Suprapubic skin (tissue), 4 donors: ENCODE data around the gene MBP. TPM values are rescaled to one million over a fixed set of nuclear protein-coding genes. Genes with fewer than 3 reads are reported as not detected.

ENCODE experiments used
- DNase-seq, 2 donors: peaks; one replicate each; pipeline ENCODE4 v3.0.0-alpha.2; 2019; ENCODE audit warnings: low spot score in 2 of 2
- H3K27ac ChIP-seq: fragments of 200-600 bp; sonication (generic); one replicate; pipeline ENCODE4 v1.5.1; 2019
- H3K27me3 ChIP-seq: fragments of 200-600 bp; sonication (generic); one replicate; pipeline ENCODE4 v1.5.1; 2019
- H3K36me3 ChIP-seq: fragments of 200-600 bp; sonication (generic); one replicate; pipeline ENCODE4 v1.5.1; 2019
- H3K4me1 ChIP-seq: fragments of 200-600 bp; sonication (generic); one replicate; pipeline ENCODE4 v1.5.1; 2019
- H3K4me3 ChIP-seq: fragments of 200-600 bp; sonication (generic); one replicate; pipeline ENCODE4 v1.5.1; 2019; ENCODE audit warnings: mild to moderate bottlenecking
- H3K9me3 ChIP-seq: fragments of 200-600 bp; sonication (generic); one replicate; pipeline ENCODE4 v1.5.1; 2019
- EP300 ChIP-seq: sonication (generic); formaldehyde crosslinking; IDR thresholded peaks from one replicate; pipeline ENCODE4 v1.6.1; 2017; ENCODE audit warnings: antibody characterized with exemption
- POLR2A ChIP-seq, 2 donors: fragments of 450-650 bp; IDR thresholded peaks; one replicate each; pipeline ENCODE4 v1.6.1; 2017; ENCODE audit warnings: antibody characterized with exemption in 2 of 2, mild to moderate bottlenecking in 2 of 2, moderate library complexity in 2 of 2
- POLR2AphosphoS5 ChIP-seq, 3 donors: sonication (generic); formaldehyde crosslinking; IDR thresholded peaks; one replicate each; pipeline ENCODE4 v1.6.1; 2017; ENCODE audit warnings: antibody characterized with exemption in 3 of 3
- WGBS: methylation state at CpG from one replicate; pipeline ENCODE4 v1.1.5; 2018; 5-methylcytosine and 5-hydroxymethylcytosine counted together
- total RNA-seq, 4 donors: library from RNA; depleted of rRNA; stranded (reverse); fragments of >200 nt; gene quantifications; one replicate each; pipeline ENCODE4 v1.1.0, GENCODE V29; 2016
- TF ChIP-seq, protein P1 (sequence below), 2 donors: fragments of 200-600 bp in 1 of 2; fragments of 450-650 bp in 1 of 2; sonication (generic) in 1 of 2; IDR thresholded peaks; one replicate each; pipeline ENCODE4 v1.5.1; 2016 to 2019; ENCODE audit warnings: antibody characterized with exemption in 2 of 2, mild to moderate bottlenecking in 1 of 2, moderate library complexity in 1 of 2

Gene MBP
- total RNA-seq, 4 donors from 2014 or later = 37.0 to 100 (median 69.3) TPM

DNA sequence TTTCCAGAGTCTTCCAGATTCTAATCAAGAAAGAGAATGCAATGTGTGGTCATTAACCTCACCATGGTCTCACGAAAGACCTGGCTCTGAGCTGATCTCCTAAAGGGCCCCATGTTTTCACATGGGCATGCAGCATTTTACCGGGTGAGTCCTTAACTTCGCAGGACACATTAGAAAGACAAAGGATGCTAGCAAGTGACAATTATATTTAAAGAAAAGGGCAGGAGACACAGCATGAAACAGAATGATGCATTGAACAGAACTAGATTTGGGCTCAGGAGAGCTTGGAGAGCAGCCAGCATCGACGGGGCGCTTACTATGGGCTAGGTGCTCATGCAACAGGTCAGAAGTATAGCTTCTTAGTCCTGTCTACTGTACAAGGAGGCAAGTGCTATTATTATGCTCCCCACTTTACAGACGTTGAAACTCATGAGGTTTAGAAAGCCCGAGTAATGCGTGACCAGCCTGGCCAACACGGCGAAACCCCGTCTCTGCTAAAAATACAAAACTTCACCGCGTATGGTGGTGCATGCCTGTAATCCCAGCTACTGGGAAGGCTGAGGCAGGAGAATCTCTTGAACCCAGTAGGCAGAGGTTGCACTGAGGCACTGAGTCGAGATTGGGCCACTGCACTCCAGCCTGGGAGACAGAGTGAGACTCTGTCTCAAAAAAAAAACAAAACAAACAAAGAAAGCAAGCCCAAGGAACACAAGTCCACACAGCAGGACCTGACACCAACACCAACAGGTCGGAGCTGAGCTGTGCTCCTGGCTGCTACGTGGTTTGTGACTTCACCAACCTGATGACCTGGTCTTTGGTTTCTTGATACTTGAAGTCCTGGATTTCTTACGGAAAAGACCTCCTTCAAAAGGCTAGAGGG is 16.1 kb downstream of the MBP start:
- H3K36me3 ChIP-seq = no peaks in the 10 kb centered on the region
- DNase-seq = peak in 1 of 2 donors; percentile 53
- 92% methylated on average over 18 of the region's 18 CpGs for WGBS
- H3K9me3 ChIP-seq = no peaks in the 10 kb centered on the region
- no peaks in the 10 kb centered on the region for H3K27me3 ChIP-seq
- H3K4me1 ChIP-seq = peaks cover 53% of the 10 kb centered on the region
- no peak overlapping the region for H3K4me3 ChIP-seq
- H3K27ac ChIP-seq = no peak overlapping the region
- TF ChIP-seq POLR2AphosphoS5 (IDR thresholded peaks at IDR 0.05) (no peak), POLR2A (IDR thresholded peaks at IDR 0.05) (no peak), EP300 (no peak)
- TF ChIP-seq, protein P1, sequence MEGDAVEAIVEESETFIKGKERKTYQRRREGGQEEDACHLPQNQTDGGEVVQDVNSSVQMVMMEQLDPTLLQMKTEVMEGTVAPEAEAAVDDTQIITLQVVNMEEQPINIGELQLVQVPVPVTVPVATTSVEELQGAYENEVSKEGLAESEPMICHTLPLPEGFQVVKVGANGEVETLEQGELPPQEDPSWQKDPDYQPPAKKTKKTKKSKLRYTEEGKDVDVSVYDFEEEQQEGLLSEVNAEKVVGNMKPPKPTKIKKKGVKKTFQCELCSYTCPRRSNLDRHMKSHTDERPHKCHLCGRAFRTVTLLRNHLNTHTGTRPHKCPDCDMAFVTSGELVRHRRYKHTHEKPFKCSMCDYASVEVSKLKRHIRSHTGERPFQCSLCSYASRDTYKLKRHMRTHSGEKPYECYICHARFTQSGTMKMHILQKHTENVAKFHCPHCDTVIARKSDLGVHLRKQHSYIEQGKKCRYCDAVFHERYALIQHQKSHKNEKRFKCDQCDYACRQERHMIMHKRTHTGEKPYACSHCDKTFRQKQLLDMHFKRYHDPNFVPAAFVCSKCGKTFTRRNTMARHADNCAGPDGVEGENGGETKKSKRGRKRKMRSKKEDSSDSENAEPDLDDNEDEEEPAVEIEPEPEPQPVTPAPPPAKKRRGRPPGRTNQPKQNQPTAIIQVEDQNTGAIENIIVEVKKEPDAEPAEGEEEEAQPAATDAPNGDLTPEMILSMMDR (IDR thresholded peaks at IDR 0.05) = no peak

DNA sequence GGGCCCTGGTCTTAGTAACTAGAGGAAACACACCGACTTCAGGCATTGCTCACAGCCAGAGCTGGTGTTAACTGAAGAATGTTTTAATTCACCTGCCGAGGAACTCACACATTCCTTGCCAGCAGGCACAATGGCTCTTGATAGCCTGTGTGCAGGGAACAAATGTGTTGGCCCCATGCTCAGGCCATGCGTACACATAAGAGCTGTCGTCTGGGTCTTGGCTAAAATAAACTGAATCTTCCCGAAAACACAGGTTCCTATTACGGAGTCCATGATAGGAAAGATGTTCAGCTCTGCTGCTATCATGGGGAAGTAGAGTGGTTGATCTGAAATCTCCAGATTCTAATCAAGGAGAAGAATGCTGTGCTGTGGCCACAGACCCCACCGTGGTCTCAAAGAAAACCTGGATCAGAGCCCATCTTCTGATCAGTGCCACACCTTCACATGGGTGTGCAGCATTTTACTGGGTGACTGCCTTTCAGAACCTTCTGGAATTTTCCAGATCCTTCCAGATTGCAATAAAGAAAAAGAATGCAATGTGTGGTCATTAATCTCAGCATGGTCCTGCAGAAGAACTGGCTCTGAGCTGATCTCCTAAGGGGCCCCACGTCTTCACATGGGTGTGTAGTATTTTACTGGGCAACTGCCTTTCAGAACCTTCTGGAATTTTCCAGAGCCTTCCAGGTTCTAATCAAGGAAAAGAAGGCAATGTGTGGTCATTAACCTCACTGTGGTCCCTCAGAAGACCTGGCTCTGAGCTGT is 17.2 kb downstream of the MBP start:
- WGBS = 41% methylated on average over 8 of the region's 8 CpGs

DNA sequence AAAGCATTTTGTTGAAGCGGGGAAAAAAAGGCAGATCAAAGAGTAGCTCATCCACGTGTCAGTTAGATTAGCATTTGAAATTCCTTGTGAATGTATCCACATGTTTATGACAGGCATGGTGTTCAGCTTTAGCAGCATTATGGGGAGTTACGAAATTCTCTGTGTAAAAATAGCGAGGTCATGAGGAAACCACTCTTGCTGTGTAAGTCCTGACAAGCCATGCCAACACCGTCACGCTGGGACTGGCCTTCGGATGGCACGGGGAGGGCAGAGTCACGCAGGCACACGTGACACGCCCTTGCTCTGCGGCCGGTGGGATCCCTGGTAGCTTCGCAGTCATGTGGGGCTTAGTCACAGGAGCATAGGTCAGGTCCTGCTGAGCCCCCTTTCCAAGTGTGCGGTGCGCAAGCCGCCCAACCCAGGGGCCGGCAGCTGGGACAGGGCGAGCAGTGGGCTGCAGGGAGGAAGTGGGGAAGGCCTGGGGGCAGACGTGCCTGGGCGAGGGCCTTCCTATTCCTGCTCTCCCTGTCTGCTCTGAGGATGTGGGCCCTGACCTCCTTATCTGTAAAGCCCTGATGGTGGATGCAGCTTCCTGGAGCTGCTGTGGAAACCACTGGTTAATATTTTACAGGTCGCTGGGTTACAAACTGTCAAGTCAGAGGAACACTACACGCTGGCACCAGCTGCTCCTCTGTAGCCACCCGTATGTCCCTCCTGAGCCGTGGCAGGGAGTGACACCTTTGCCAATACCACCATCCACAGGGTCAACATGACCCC is 18.0 kb downstream of the MBP start:
- Histone ChIP-seq H3K4me1 (peaks cover 70% of the 10 kb centered on the region), H3K4me3 (peak overlapping the region; percentile 14)
- 28% methylated on average over 17 of the region's 25 CpGs for WGBS

More for the DNA sequence above, 17.2 kb downstream of the MBP start:
- H3K4me3 ChIP-seq = no peak overlapping the region
- H3K27me3 ChIP-seq = no peaks in the 10 kb centered on the region
- no peak for DNase-seq
- H3K36me3 ChIP-seq = no peaks in the 10 kb centered on the region
- H3K9me3 ChIP-seq = no peaks in the 10 kb centered on the region
- peaks cover 64% of the 10 kb centered on the region for H3K4me1 ChIP-seq
- TF ChIP-seq POLR2AphosphoS5 (IDR thresholded peaks at IDR 0.05) (no peak), EP300 (no peak), POLR2A (IDR thresholded peaks at IDR 0.05) (no peak)
- TF ChIP-seq, protein P1 (IDR thresholded peaks at IDR 0.05) = no peak
- H3K27ac ChIP-seq = peak overlapping the region; percentile 90

DNA sequence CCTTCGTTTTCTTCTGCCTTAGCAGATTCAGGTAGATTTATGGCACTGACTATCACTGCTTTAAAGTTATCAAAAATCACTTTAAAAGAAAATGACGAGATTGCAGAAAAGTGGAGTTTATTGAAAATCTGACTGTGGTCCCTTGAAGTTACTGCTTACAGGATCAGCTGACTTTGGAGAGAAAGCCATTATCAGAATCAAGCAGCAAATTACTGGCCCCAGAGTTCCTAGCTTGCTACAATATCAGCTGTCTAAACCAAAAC is 18.5 kb downstream of the MBP start:
- DNase-seq = no peak
- WGBS = 34% methylated on average over 2 of the region's 2 CpGs
- no peaks in the 10 kb centered on the region for H3K36me3 ChIP-seq
- H3K27me3 ChIP-seq = no peaks in the 10 kb centered on the region
- H3K4me1 ChIP-seq = peaks cover 72% of the 10 kb centered on the region
- no peak overlapping the region for H3K4me3 ChIP-seq
- TF ChIP-seq POLR2A (IDR thresholded peaks at IDR 0.05) = no peak
- no peak for TF ChIP-seq EP300
- TF ChIP-seq POLR2AphosphoS5 (IDR thresholded peaks at IDR 0.05) = no peak
- TF ChIP-seq, protein P1 (IDR thresholded peaks at IDR 0.05) = no peak
- peak overlapping the region; percentile 90 for H3K27ac ChIP-seq
- no peaks in the 10 kb centered on the region for H3K9me3 ChIP-seq

More for the DNA sequence above, 18.0 kb downstream of the MBP start:
- Histone ChIP-seq H3K27me3 (no peaks in the 10 kb centered on the region), H3K9me3 (no peaks in the 10 kb centered on the region), H3K36me3 (no peaks in the 10 kb centered on the region), H3K27ac (peak overlapping the region; percentile 90)
- TF ChIP-seq POLR2AphosphoS5 (IDR thresholded peaks at IDR 0.05) = peak; percentile 84 to 99 (median 93)
- no peak for TF ChIP-seq POLR2A (IDR thresholded peaks at IDR 0.05)
- peak; percentile 96 to 98 for DNase-seq

DNA sequence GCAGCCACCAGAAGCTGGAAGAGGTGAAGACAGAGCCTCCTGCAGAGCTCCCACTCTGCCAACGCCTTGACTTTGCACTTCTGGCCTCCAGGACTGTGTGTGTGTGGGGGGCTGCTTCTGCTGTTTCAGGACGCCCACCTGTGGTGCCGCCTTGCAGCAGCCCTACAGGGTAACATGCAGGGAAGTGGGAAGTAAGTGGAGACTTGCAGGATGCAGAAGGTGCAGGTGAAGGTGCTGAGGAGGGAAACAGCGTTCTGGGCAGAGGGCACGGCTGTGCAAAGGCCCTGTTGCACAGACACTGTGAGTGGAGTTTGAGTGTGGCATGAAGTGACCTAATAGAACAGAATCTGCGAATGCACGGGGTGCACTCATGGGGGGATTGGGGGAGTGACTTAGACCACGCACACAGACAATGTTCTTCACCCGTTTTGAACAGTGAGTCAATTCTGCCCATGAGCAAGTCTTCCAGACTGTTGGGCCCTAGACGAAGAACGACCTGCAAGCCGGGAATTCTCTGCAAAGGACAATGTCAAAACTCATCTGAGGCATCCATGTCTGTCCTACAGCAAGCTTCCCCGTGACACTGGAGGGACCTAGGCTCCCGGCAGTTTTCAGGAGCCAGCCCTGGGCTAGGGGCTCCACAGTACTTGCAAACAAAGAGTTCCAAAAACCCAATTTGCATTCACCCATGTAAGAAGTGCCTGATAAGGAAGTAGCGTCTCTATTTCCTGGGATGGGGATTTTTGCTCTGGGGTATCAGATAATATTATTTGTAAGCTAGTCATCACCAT is 19.0 kb downstream of the MBP start:
- no peaks in the 10 kb centered on the region for H3K36me3 ChIP-seq
- no peaks in the 10 kb centered on the region for H3K9me3 ChIP-seq
- peak in 1 of 2 donors; percentile 55 for DNase-seq
- WGBS = 86% methylated on average over 15 of the region's 15 CpGs
- peaks cover 74% of the 10 kb centered on the region for H3K4me1 ChIP-seq
- H3K27ac ChIP-seq = peak overlapping the region; percentile 90
- TF ChIP-seq POLR2A (IDR thresholded peaks at IDR 0.05) (no peak), POLR2AphosphoS5 (IDR thresholded peaks at IDR 0.05) (no peak), EP300 (no peak)
- TF ChIP-seq, protein P1 (IDR thresholded peaks at IDR 0.05) = no peak
- no peaks in the 10 kb centered on the region for H3K27me3 ChIP-seq
- H3K4me3 ChIP-seq = no peak overlapping the region
